Peyer's patch (tissue), 4 donors: Measurements from ENCODE around the gene GRIK3.

Experiments
- CTCF ChIP-seq, 6 experiments: fragments of 450-650 bp in 4 of 6; fragments of 200-600 bp in 2 of 6; sonication (generic) in 1 of 6; IDR thresholded peaks; one replicate each; pipeline ENCODE4 v1.5.1; 2017 to 2019; ENCODE audit warnings: antibody characterized with exemption in 6 of 6, mild to moderate bottlenecking in 3 of 6, moderate library complexity in 1 of 6
- POLR2A ChIP-seq, 2 donors: fragments of 450-650 bp; IDR thresholded peaks; one replicate each; pipeline ENCODE4 v1.5.1; 2017; ENCODE audit warnings: antibody characterized with exemption in 2 of 2, mild to moderate bottlenecking in 2 of 2, moderate library complexity in 2 of 2

GRCh38 chr1:36966242-36966641, 68.1 kb downstream of the GRIK3 start:
- TF ChIP-seq CTCF (IDR thresholded peaks at IDR 0.05) (no peak), POLR2A (IDR thresholded peaks at IDR 0.05) (no peak)
